Lower leg skin (tissue), 3 donors: ENCODE results near the gene MAGEL2.

Experiments
- POLR2A ChIP-seq, 2 donors: fragments of 450-650 bp; IDR thresholded peaks; one replicate each; pipeline ENCODE4 v1.6.1; 2016 to 2017; ENCODE audit warnings: antibody characterized with exemption in 2 of 2, mild to moderate bottlenecking in 1 of 2, moderate library complexity in 1 of 2
- TF ChIP-seq, protein P1 (sequence below), 3 donors: fragments of 450-650 bp; IDR thresholded peaks; one replicate each; pipeline ENCODE4 v1.5.1; 2016; ENCODE audit warnings: antibody characterized with exemption in 3 of 3, mild to moderate bottlenecking in 3 of 3, moderate library complexity in 2 of 3

DNA sequence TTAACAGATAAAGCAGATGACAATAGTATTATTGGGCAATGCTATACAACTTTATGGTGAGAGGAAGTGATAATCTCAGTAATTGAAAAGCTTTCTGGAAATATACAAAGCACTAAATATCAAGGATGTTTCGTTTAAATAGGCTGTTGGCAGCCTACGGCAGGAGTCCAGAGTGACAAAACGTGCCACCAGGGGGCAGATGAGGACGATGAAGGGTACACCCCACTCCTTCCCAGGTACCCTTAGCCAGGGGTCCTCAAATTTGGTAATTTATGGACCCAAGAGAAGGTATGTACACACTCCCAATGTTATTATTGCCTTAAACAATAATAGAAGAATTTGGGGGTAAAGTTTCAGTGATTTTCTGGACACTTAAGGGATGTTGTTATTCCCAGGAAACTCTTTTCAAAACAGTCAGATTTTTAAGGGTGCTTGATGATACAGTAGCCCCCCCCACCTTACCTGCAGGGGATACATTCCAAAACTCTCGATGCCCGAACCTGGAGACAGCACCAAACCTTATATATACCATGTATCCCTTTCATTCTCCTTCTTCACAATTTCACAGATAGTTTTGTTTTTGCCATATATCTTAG, 1.4 kb upstream of the MAGEL2 start:
- TF ChIP-seq, protein P1, sequence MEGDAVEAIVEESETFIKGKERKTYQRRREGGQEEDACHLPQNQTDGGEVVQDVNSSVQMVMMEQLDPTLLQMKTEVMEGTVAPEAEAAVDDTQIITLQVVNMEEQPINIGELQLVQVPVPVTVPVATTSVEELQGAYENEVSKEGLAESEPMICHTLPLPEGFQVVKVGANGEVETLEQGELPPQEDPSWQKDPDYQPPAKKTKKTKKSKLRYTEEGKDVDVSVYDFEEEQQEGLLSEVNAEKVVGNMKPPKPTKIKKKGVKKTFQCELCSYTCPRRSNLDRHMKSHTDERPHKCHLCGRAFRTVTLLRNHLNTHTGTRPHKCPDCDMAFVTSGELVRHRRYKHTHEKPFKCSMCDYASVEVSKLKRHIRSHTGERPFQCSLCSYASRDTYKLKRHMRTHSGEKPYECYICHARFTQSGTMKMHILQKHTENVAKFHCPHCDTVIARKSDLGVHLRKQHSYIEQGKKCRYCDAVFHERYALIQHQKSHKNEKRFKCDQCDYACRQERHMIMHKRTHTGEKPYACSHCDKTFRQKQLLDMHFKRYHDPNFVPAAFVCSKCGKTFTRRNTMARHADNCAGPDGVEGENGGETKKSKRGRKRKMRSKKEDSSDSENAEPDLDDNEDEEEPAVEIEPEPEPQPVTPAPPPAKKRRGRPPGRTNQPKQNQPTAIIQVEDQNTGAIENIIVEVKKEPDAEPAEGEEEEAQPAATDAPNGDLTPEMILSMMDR (IDR thresholded peaks at IDR 0.05), result no peak
- TF ChIP-seq POLR2A (IDR thresholded peaks at IDR 0.05), result no peak
